ENCODE data around the gene IQGAP1.

IQGAP1 gene

DNA sequence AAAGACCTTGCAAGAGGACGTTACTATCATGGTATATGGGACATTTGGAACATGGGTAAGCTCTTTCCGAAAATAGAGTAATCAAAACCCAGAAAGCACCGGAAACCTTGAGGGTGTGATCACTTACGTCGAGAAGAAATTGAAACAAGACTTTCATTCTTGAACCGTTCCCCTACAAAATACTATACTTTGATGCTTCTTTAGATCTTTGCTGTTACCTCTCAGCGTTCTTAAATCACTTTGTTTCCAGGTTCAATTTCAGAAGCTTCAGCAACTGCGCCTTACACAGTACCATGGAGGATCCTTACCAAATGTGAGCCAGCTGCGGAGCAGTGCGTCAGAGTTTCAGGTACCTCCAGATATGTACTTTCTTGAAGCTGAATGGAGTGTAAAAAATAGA is 151.7 kb downstream of the IQGAP1 start:
- ChIA-PET CTCF (interaction anchor here (0.9 to 1.7 kb wide), 2 partner anchors 9 to 347 kb away, joined by 3 to 7 read pairs; partner anchors contain the start of gene CRTC3), POLR2A (interaction anchor here (0.9 kb wide), 1 partner anchor 9 kb away, joined by 4 read pairs; no protein-coding TSS in a partner anchor)
- no peak for DNase-seq (ENCODE audit: low read depth, low spot score)
- TF ChIP-seq, protein P1, sequence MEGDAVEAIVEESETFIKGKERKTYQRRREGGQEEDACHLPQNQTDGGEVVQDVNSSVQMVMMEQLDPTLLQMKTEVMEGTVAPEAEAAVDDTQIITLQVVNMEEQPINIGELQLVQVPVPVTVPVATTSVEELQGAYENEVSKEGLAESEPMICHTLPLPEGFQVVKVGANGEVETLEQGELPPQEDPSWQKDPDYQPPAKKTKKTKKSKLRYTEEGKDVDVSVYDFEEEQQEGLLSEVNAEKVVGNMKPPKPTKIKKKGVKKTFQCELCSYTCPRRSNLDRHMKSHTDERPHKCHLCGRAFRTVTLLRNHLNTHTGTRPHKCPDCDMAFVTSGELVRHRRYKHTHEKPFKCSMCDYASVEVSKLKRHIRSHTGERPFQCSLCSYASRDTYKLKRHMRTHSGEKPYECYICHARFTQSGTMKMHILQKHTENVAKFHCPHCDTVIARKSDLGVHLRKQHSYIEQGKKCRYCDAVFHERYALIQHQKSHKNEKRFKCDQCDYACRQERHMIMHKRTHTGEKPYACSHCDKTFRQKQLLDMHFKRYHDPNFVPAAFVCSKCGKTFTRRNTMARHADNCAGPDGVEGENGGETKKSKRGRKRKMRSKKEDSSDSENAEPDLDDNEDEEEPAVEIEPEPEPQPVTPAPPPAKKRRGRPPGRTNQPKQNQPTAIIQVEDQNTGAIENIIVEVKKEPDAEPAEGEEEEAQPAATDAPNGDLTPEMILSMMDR (IDR thresholded peaks at IDR 0.05; ENCODE audit: insufficient read depth, low read length, missing control alignments), result no peak
- H3K4me3 ChIP-seq (ENCODE audit: low read depth, low read length), result no peak overlapping the region

DNA sequence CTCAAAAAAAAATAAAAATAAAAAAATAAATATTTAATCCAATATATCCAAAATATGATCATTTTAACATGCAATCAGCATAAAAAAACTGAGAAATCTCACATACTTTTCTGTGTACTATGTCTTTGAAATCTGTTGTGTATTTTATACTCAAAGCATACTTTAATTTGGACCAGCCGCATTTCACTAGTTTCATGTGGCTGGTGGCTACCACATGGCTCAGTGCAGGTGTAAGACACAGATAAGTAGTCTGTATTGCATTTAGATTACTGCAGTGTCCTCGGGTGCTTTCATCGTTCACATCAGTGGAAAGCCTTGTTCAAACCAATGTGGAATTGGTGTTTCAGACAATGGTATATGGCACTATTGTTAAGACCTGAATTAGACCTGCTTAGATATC is 152.7 kb downstream of the IQGAP1 start:
- ChIA-PET POLR2A (no interaction called here), CTCF (interaction anchor here (1.7 kb wide), 1 partner anchor 10 kb away, joined by 7 read pairs; the partner anchor contains the start of gene CRTC3)
- DNase-seq (ENCODE audit: low read depth, low spot score), result no peak
- H3K4me3 ChIP-seq (ENCODE audit: low read depth, low read length), result no peak overlapping the region
- TF ChIP-seq, protein P1 (IDR thresholded peaks at IDR 0.05; ENCODE audit: insufficient read depth, low read length, missing control alignments), result no peak

DNA sequence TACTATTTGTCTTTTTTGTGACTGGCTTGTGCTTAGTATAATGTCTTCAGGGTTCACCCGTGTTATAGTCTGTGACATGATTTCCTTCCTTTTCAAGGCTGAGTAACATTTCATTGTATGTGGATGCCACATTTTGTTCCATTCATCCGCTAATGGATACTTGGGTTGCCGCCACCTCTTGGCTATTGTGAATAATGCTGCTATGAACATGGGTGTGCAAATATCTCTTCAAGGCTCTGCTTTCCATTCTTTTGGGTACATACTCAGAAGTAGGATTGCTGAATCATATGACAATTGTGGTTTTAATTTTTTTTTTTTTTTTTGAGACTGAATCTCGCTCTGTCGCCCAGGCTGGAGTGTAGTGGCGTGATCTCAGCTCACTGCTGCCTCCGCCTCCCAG is 157.1 kb downstream of the IQGAP1 start:
- TF ChIP-seq, protein P1 (IDR thresholded peaks at IDR 0.05; ENCODE audit: insufficient read depth, low read length, missing control alignments), result no peak
- CTCF ChIA-PET, result no interaction called here
- POLR2A ChIA-PET, result no interaction called here
- no peak overlapping the region for H3K4me3 ChIP-seq (ENCODE audit: low read depth, low read length)
- no peak for DNase-seq (ENCODE audit: low read depth, low spot score)

DNA sequence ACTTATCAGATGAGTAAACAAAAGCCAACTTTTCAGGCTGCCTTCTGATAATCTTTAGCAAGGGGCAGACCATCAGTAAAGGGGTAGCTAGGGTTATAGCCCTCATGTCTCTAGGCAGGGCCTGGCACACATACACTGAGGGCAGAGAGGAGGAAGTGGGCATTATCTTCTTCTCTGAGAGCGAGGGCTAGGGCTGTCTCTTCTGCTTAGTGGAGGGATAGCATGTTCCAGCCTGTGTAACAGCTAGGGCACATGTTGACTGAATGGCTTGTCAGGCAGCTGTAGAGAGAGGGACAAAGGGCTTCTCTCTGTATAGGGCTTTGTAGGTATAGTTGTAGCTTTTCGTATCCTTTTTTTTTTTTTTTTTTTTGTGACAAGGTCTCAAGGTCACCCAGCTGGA is 159.5 kb downstream of the IQGAP1 start:
- no peak overlapping the region for H3K4me3 ChIP-seq (ENCODE audit: low read depth, low read length)
- ChIA-PET POLR2A (no interaction called here), CTCF (no interaction called here)
- TF ChIP-seq, protein P1 (IDR thresholded peaks at IDR 0.05; ENCODE audit: insufficient read depth, low read length, missing control alignments), result no peak
- no peak for DNase-seq (ENCODE audit: low read depth, low spot score)

DNA sequence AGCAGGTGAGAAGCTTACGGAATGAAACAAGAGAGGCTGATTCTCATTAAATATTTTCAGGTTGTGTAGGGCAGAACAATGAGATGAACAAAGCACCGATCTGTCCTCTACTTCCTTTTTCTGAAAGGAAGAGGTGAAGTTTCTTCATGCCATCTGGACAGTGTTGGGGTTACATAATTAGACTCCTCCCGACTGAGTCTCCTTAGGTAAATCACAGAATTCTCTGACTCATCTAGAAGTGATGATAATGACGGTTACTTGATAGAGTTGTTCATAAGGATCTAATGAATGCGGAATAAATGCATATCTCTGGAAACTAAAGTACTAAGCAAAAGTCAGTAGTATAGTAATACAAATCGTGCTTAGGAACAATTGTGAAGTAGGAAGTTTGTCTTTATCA is 162.9 kb downstream of the IQGAP1 start:
- TF ChIP-seq, protein P1 (IDR thresholded peaks at IDR 0.05; ENCODE audit: insufficient read depth, low read length, missing control alignments), result no peak
- no peak overlapping the region for H3K4me3 ChIP-seq (ENCODE audit: low read depth, low read length)
- ChIA-PET CTCF (no interaction called here), POLR2A (no interaction called here)
- no peak for DNase-seq (ENCODE audit: low read depth, low spot score)

Data from AG04449 (cell line).